Esophagus mucosa (tissue), 1 donor: ENCODE measurements around the gene CST11. TPM values are rescaled to one million over a fixed set of nuclear protein-coding genes. Genes with fewer than 3 reads are reported as not detected.

ENCODE experiments used
- ATAC-seq: fragments of 200-7000 bp; cut with Tn5 transposase; one replicate; pipeline ENCODE4 v1.9.1; 2020
- total RNA-seq: library from RNA; stranded (reverse); gene quantifications from one replicate; pipeline ENCODE4 v1.2.4, GENCODE V29; 2023
- donor health status: DM: yes; HTN: yes; CAD: no.

Gene CST11
- total RNA-seq, 1 donor from 2014 or later = not detected

DNA sequence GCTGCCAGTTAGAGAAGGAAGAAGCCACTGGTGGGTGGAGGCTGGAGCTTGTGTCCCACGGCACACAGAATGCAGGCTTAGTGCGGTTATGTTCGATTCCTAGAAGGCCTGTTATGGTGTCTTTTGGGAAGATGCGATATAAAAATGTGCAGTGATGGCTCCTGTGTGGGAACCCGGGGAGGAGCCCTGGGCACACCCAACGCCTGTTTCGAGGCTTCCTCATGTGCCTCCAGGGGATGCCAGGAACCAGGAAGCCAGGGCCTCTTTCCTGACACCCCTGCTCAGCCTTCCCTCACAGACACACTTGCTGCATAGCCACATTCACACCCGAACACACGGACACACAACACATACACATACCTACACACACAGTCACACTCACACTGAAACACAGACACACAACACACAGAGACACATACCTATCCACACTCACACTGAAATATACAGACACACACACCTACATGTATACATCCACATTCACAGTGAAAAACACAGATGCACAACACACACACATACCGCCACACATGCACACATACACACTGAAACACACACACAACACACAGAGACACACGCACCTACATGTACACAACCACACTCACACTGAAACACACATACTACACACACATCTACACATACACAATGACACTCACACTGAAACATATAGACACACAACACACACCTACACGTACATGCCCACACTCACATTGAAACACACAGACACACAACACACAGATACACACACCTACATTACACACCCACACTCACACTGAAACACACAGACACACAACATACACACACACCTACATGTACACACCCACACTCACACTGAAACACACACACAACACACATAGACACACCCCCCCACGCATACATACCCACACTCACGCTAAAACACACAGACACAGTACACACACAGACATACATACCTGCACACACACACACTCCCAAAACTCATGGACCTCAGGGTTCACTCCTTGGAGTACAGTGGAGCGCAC lies 1.2 kb upstream of the CST11 start:
- ATAC-seq = no peak

GRCh38 chr20:23451956-23452487 lies 654 bp downstream of the CST11 start:
- ATAC-seq = no peak

DNA sequence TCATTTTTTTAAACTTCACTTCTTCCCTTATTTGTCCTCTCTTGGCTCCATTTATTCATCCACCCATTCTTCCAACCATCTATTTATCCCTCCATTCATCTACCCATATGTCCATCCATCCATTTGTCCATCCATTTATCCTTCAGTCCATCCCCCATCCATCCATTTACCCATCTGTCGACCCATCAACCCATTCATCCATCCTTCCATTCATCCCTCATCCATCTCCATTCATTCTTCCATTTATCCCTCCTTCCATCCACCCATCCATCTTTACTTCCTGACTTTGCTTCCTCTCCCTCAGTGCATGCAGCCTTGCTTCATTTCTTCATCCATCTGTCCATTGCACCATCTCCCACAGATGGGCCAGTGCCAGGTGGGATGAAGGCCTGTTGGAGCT lies 1.8 kb downstream of the CST11 start:
- ATAC-seq = no peak

DNA sequence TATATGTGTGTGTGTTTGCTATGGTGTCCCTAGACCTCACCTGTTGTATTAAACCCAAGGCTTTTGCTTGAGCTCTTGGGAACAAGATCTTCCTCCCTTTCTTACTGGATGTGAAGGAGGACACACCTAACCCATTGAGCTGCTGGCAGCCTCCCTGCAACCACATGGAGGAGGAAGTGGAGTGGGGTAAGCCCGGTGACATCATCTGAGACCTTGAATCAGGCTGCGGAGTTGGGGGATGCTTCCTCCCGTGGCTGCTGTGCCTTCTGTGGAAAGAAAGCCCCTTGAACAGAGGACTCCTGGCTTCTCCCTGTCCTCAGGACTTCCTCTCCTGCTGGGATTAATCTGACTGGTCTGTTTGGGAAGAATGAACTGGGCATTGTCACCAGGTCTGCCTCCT lies 3.3 kb downstream of the CST11 start:
- peak; percentile 52 for ATAC-seq

GRCh38 chr20:23448167-23448566 lies 4.5 kb downstream of the CST11 start:
- no peak for ATAC-seq

DNA sequence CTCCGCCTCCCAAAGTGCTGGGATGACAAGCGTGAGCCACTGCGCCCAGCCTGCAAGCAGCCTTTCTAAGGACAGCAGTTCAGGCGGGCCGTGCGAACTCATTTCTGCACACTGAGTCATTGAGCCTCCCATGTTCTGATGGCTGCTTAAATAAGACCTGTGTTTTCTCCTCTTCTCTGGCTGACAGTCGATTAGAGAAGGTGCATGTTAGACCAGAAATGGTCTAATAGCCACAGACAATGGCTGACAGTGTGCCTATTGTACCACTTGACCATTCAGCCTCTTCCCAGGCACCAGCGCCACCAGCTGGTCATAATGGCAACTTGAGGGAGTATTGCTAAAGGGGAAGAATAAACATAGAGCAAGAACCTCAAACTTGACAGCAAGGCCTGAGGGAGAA lies 6.2 kb downstream of the CST11 start:
- ATAC-seq = peak; percentile 21

- ATAC-seq = peak; percentile 72
Observed at GRCh38 chr20:23445596-23446217, 7.0 kb downstream of the CST11 start.

GRCh38 chr20:23444859-23445258 lies 7.8 kb downstream of the CST11 start:
- no peak for ATAC-seq

DNA sequence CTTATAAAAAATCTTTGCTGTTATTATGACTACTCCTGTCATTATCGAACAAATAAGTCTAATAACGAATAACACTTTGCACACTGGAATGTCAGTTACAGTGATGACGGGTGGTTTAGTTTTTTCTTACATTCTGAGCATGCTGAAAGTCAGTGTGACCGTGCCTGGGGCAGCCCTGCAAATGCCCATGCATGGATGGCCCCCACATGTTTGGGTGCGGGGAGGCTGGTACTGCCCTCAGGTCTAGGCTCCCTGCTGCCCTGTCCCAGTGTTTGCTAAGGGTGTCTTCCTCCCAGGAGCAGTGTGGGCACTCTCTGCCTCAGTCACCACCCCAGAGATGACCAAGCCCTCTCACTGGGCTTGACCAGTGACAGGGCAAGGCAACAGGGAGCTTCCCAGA lies 10.2 kb downstream of the CST11 start:
- ATAC-seq = no peak

DNA sequence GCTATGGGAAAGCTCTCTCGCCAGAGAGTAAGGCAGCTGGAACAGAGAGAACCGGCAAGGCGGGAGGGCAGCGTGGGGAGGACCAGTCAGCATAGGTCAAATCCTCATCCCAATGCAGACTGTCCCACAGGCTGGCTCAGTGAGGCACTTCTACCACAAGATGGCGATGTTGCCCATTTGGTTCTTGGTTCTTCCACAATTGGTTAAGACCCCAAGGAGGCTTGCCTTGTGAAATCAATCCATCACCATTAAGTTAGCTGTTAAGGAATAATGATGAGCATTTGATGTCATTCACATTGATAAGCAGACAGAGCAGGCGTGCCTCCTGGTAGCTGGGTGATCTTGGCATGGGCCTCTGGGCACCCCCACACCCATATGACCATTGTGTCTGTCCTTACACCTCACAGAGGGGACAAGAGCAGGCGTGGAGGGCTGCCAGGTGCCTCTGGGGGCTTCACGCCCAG lies 10.8 kb downstream of the CST11 start:
- peak; percentile 51 for ATAC-seq

GRCh38 chr20:23440004-23440403 lies 12.7 kb downstream of the CST11 start:
- ATAC-seq = no peak

DNA sequence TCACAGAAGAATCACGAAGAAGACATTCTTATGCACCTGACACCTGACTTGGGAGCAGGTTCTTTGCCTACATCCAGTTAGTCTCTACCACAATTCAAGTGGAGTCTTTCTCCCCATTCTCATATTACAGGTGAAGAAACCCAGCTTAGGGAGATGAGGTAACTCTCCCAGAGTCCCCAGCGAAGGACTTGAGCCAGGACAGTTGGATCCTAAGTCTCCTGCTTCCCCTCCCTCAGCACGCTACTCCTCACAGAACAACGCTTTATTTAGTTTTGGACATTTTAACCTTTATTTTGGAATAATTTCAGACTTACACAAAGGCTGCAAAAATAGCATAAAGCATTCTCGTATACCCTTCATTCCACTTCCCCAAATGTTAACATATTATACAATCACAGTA lies 14.0 kb downstream of the CST11 start:
- no peak for ATAC-seq

GRCh38 chr20:23437126-23437899 lies 15.4 kb downstream of the CST11 start:
- no peak for ATAC-seq

DNA sequence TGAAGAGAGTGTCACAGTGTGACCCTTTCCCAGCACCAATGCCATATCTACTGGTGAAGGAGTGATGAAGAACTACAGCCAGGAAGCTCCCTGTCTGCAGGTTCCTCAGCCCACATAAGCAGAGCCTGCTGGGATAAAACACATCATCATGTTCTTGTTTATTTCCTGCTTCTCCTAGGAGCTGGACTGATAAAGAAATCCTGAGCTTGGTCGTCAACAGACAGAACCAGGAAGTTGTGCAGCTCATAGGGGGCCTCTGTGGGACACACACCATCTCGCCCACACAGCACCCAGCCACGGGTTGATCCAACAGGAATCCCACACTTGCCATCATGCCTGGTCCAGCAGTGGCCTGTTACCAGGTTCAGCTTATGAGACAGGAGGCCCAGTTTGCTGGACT lies 16.0 kb downstream of the CST11 start:
- no peak for ATAC-seq

DNA sequence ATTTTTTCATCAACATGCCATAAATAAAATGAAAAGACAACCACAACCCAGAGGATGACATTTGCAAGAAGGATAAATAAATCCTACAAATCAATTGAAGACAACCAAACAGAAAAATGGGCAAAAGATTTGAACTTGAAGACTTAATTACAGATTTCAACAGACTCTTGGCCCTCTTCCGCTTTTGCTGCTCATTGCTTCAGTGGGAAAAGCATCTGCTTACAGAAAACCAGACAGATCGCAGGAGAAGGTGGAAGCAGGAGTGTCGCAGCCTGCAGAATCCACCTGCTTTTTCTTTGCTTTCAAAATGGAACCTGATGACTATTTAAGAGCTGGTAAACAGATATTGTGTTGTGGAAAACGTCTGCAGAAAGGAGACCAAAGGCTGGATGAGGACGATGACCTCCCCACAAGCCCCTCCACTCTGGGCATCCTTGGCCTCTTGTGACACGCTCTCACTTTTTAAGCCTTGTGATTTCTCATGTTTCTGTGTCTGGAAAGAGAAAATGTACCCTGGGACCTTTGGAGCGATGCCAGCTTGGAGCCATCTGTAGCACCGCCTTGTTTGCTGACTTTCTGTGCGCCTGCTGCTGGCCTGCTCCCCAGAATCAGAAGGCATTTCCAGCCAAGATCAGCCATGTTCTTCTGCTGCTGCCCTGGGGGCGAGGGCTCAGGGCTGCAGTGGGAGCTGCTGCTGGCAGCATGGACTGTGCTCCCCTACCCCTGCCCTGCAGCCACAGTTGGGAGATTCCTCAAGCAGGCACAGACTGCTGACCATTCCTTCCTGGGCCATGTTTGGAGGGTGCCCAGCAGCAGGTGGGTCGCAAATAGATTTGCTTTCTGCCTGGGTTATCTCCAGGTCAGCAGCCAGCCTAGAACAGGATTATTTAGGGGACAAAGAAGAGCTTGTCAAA lies 16.8 kb downstream of the CST11 start:
- no peak for ATAC-seq

- ATAC-seq = no peak
Observed at GRCh38 chr20:23434521-23435313, 18.0 kb downstream of the CST11 start.

GRCh38 chr20:23433628-23434027 lies 19.0 kb downstream of the CST11 start:
- ATAC-seq = no peak

DNA sequence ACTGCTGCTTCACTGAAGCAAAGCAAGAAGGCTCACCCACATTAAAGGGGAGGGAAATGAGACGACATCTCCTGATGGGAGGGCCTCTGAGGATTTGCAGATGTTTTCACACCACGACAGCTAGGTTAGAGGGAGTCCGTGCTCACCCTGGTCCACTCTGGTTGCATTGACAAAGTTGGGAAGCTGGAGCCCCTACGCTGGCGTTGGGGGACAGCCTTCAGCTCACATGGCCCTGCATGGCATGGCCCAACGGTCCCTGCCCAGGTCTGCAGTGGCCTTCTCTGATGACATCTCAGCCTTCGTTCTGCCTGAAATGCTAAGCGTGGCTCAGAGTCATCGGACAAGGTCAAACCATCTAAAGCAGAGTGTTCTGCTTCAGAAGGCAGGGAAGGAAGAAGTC lies 27.5 kb downstream of the CST11 start:
- no peak for ATAC-seq

- ATAC-seq = peak; percentile 95
Observed at GRCh38 chr20:23420943-23421931, 31.4 kb downstream of the CST11 start, which contains the start of gene NAPB. Gene NAPB (minus strand): TSS chr20:23421488. CDS start chr20:23421402, 86 bp downstream.
